ENCODE measurements around the gene CPEB4.

CPEB4 gene

DNA sequence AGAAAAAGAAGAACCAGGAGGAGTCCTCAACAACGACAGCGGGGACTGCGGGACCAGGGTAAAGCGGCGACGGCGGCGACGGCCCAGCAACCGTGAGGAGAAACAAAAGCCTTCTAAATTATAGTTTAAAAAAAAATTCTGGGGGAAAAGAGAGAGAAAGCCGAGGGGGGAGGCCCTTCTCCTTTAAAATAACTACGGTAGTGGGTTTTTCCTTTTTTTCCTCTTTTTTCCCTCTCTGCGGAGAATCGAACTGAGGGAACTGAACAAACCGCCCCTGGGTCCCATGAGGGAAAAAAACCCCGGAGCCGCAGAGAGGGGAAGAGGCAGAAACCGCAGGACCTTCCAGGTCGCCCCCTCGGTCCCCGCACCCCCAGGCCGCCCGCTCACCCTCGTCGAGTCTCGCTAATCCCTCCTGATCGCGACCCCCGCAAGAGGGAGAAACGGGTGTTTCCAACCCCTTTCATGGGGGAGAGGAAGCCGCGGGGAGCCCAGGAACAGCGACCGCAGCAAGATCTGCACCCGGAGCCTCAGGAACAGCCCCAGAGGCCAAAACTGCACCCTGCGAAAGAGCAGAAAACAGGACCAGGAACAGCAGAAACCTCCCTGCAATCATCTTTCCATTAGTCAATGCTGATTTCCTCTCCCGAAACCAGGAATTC is 453 bp downstream of the CPEB4 start:
- H2AFZ ChIP-seq (ENCODE audit: low read depth, low read length): no peak overlapping the region
- no peaks in the 10 kb centered on the region for H3K27me3 ChIP-seq (ENCODE audit: control insufficient read depth in 1 of 2, insufficient read depth in 1 of 2, low read length in 2 of 2)
- peak overlapping the region; percentile 56 to 60 for H3K18ac ChIP-seq (ENCODE audit: low read depth in 1 of 2, low read length in 2 of 2)
- peak overlapping the region; percentile 78 to 87 for H3K4me3 ChIP-seq (ENCODE audit: insufficient read depth in 1 of 2, low read depth in 1 of 2, low read length in 2 of 2)
- DNase-seq: peak; percentile 35
- H2BK5ac ChIP-seq (ENCODE audit: low read depth, low read length, poor library complexity, severe bottlenecking): no peak overlapping the region
- no peak overlapping the region for H2BK15ac ChIP-seq (ENCODE audit: low read depth, poor library complexity, severe bottlenecking)
- no peak overlapping the region for H2BK12ac ChIP-seq (ENCODE audit: low read length in 2 of 2)
- H3K9ac ChIP-seq (ENCODE audit: low read length): peak overlapping the region; percentile 95
- no peak overlapping the region for H4K8ac ChIP-seq (ENCODE audit: low read length)
- no peaks in the 10 kb centered on the region for H3K79me1 ChIP-seq (replicated peaks; ENCODE audit: low read length, poor library complexity, severe bottlenecking)
- peak overlapping the region; percentile 19 for H2BK120ac ChIP-seq (ENCODE audit: low read depth, low read length)
- peak overlapping the region in 1 of 2 experiments; percentile 50 for H3K4ac ChIP-seq (ENCODE audit: low read depth in 1 of 2, low read length in 2 of 2)
- peak overlapping the region; percentile 71 for H3K4me2 ChIP-seq (ENCODE audit: low read length, poor library complexity, severe bottlenecking)
- no peaks in the 10 kb centered on the region for H3K9me3 ChIP-seq (ENCODE audit: control insufficient read depth, low read length)
- peaks cover 4% of the 10 kb centered on the region for H3K4me1 ChIP-seq (ENCODE audit: control insufficient read depth, insufficient read depth, low read depth, low read length)
- peaks cover 0 to 3% of the 10 kb centered on the region in 2 experiments for H3K36me3 ChIP-seq (ENCODE audit: control insufficient read depth in 1 of 2, insufficient read depth in 2 of 2, low read depth in 1 of 2, low read length in 2 of 2)
- WGBS: 1% methylated on average over 33 of the region's 37 CpGs
- H3K14ac ChIP-seq (ENCODE audit: low read length in 2 of 2): peak overlapping the region in 1 of 2 experiments; percentile 26
- no peak overlapping the region for H4K91ac ChIP-seq (ENCODE audit: low read length)
- H2AK5ac ChIP-seq (ENCODE audit: low read length, severe bottlenecking): no peak overlapping the region
- H3K27ac ChIP-seq (ENCODE audit: low read length, poor library complexity, severe bottlenecking): peak overlapping the region; percentile 48
- peak overlapping the region in 1 of 2 experiments; percentile 89 for H3K23ac ChIP-seq (ENCODE audit: low read length in 2 of 2)

DNA sequence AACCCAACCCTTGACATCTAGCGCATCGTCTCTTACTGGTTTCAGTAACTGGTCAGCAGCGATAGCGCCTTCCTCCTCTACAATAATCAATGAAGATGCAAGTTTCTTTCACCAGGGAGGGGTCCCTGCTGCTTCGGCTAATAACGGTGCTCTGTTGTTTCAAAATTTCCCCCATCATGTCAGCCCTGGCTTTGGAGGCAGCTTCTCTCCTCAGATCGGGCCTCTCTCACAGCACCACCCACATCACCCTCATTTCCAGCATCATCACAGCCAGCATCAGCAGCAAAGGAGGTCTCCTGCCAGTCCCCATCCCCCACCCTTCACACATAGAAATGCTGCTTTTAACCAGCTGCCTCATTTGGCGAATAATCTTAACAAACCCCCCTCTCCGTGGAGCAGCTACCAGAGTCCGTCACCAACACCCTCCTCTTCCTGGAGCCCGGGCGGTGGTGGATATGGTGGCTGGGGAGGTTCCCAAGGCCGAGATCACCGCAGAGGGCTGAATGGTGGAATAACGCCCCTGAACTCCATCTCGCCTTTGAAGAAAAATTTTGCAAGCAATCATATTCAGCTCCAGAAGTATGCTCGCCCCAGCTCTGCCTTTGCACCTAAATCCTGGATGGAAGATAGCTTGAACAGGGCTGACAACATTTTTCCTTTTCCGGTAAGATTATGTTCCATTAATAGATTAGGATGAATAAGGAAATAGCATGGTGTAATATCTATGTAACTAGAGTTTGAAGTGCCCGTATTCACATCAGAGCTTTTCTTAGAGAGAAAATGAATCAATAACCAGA is 2.2 kb downstream of the CPEB4 start:
- H3K4ac ChIP-seq (ENCODE audit: low read depth in 1 of 2, low read length in 2 of 2): no peak overlapping the region
- H2BK5ac ChIP-seq (ENCODE audit: low read depth, low read length, poor library complexity, severe bottlenecking): no peak overlapping the region
- peaks cover 8% of the 10 kb centered on the region for H3K4me1 ChIP-seq (ENCODE audit: control insufficient read depth, insufficient read depth, low read depth, low read length)
- no peak overlapping the region for H2BK12ac ChIP-seq (ENCODE audit: low read length in 2 of 2)
- peak overlapping the region; percentile 95 for H3K9ac ChIP-seq (ENCODE audit: low read length)
- H4K91ac ChIP-seq (ENCODE audit: low read length): no peak overlapping the region
- H3K79me1 ChIP-seq (replicated peaks; ENCODE audit: low read length, poor library complexity, severe bottlenecking): no peaks in the 10 kb centered on the region
- H3K18ac ChIP-seq (ENCODE audit: low read depth in 1 of 2, low read length in 2 of 2): peak overlapping the region in 1 of 2 experiments; percentile 11
- H2BK120ac ChIP-seq (ENCODE audit: low read depth, low read length): no peak overlapping the region
- no peaks in the 10 kb centered on the region for H3K27me3 ChIP-seq (ENCODE audit: control insufficient read depth in 1 of 2, insufficient read depth in 1 of 2, low read length in 2 of 2)
- no peak overlapping the region for H2AK5ac ChIP-seq (ENCODE audit: low read length, severe bottlenecking)
- H3K9me3 ChIP-seq (ENCODE audit: control insufficient read depth, low read length): no peaks in the 10 kb centered on the region
- WGBS: 55% methylated on average over 19 of the region's 19 CpGs
- H2BK15ac ChIP-seq (ENCODE audit: low read depth, poor library complexity, severe bottlenecking): peak overlapping the region; percentile 19
- H2AFZ ChIP-seq (ENCODE audit: low read depth, low read length): no peak overlapping the region
- no peak overlapping the region for H3K14ac ChIP-seq (ENCODE audit: low read length in 2 of 2)
- H3K36me3 ChIP-seq (ENCODE audit: control insufficient read depth in 1 of 2, insufficient read depth in 2 of 2, low read depth in 1 of 2, low read length in 2 of 2): peaks cover 0 to 3% of the 10 kb centered on the region in 2 experiments
- peak; percentile 30 for DNase-seq
- H4K8ac ChIP-seq (ENCODE audit: low read length): no peak overlapping the region
- no peak overlapping the region for H3K23ac ChIP-seq (ENCODE audit: low read length in 2 of 2)
- H3K27ac ChIP-seq (ENCODE audit: low read length, poor library complexity, severe bottlenecking): peak overlapping the region; percentile 36
- peak overlapping the region; percentile 62 to 87 for H3K4me3 ChIP-seq (ENCODE audit: insufficient read depth in 1 of 2, low read depth in 1 of 2, low read length in 2 of 2)
- H3K4me2 ChIP-seq (ENCODE audit: low read length, poor library complexity, severe bottlenecking): peak overlapping the region; percentile 85

DNA sequence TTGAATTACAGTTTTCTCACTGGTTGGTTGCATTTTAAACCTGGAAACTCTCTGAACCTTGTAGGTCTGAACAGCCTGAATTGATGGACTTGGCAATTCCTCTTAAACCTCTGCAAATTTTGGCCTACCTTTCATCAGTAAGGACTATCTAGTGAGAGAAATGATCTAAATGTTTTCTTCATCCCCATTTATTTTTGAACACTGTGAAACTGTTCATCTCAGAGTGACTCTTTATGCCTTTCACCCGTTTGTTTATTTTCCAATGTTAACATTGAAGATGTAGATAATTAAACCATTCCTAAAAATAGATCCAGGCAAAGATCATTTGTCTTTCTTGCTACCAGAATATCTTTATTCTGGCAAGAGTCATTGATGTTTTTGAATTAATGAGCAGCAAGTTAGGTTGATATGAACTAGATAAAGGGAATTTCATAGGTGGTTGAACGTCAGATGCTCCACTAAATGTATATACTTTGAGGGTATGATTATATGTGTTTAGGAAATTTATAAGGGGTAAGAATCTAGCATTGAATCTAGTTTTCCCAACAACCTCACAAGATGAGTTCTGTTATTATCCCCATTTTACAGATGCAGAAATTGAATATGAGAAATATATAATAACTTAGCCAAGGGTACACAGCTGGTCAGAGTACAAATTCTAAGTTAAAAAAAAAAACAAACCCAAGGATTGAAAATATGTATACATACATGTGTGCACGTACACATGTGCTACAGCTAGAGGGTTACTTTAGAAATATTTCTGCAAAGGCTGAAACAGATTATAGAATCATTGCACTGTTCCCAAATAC is 3.4 kb downstream of the CPEB4 start:
- H3K4me3 ChIP-seq (ENCODE audit: insufficient read depth in 1 of 2, low read depth in 1 of 2, low read length in 2 of 2): peak overlapping the region in 1 of 2 experiments; percentile 87
- no peak overlapping the region for H2AFZ ChIP-seq (ENCODE audit: low read depth, low read length)
- peak overlapping the region; percentile 27 for H3K4me2 ChIP-seq (ENCODE audit: low read length, poor library complexity, severe bottlenecking)
- H3K27me3 ChIP-seq (ENCODE audit: control insufficient read depth in 1 of 2, insufficient read depth in 1 of 2, low read length in 2 of 2): no peaks in the 10 kb centered on the region
- H3K79me1 ChIP-seq (replicated peaks; ENCODE audit: low read length, poor library complexity, severe bottlenecking): no peaks in the 10 kb centered on the region
- peaks cover 0 to 3% of the 10 kb centered on the region in 2 experiments for H3K36me3 ChIP-seq (ENCODE audit: control insufficient read depth in 1 of 2, insufficient read depth in 2 of 2, low read depth in 1 of 2, low read length in 2 of 2)
- H3K9me3 ChIP-seq (ENCODE audit: control insufficient read depth, low read length): no peaks in the 10 kb centered on the region
- H2BK5ac ChIP-seq (ENCODE audit: low read depth, low read length, poor library complexity, severe bottlenecking): no peak overlapping the region
- 90% methylated on average over 2 of the region's 3 CpGs for WGBS
- H3K4ac ChIP-seq (ENCODE audit: low read depth in 1 of 2, low read length in 2 of 2): no peak overlapping the region
- H4K8ac ChIP-seq (ENCODE audit: low read length): no peak overlapping the region
- H3K4me1 ChIP-seq (ENCODE audit: control insufficient read depth, insufficient read depth, low read depth, low read length): peaks cover 8% of the 10 kb centered on the region
- H4K91ac ChIP-seq (ENCODE audit: low read length): no peak overlapping the region
- no peak overlapping the region for H3K14ac ChIP-seq (ENCODE audit: low read length in 2 of 2)
- H3K18ac ChIP-seq (ENCODE audit: low read depth in 1 of 2, low read length in 2 of 2): no peak overlapping the region
- H3K23ac ChIP-seq (ENCODE audit: low read length in 2 of 2): no peak overlapping the region
- H2AK5ac ChIP-seq (ENCODE audit: low read length, severe bottlenecking): no peak overlapping the region
- H3K27ac ChIP-seq (ENCODE audit: low read length, poor library complexity, severe bottlenecking): no peak overlapping the region
- H2BK12ac ChIP-seq (ENCODE audit: low read length in 2 of 2): no peak overlapping the region
- DNase-seq: peak; percentile 26
- H2BK15ac ChIP-seq (ENCODE audit: low read depth, poor library complexity, severe bottlenecking): no peak overlapping the region
- peak overlapping the region; percentile 95 for H3K9ac ChIP-seq (ENCODE audit: low read length)
- H2BK120ac ChIP-seq (ENCODE audit: low read depth, low read length): no peak overlapping the region
